Stimulated activated naive CD8-positive, alpha-beta T cell treated with anti-CD3 and anti-CD28 coated beads, Interleukin-15, amount 100 ng/mL, for 72 hours (primary cell): ENCODE data around the gene ASB6.
"Not testable (repeated sequence)": the region's sequence is repeated elsewhere in the genome, so short reads cannot be mapped to it uniquely, and the experiment has no call there.

Experiments used
- ATAC-seq: fragments of 150-1000 bp; cut with Tn5 transposase; 2 replicates; pipeline ENCODE4 v1.10.0; 2021; ENCODE audit warnings: mild to moderate bottlenecking, moderate library complexity
- DNase-seq, 2 donors: peaks; one replicate each; pipeline ENCODE4 v3.0.0; 2021 to 2022
- H3K27ac Mint-ChIP-seq, 2 donors: one replicate each; pipeline ENCODE4 v1.8.0; 2022; ENCODE audit warnings: mild to moderate bottlenecking in 2 of 2, mixed read lengths in 2 of 2, moderate library complexity in 2 of 2
- H3K27me3 Mint-ChIP-seq: one replicate; pipeline ENCODE4 v1.8.0; 2022; ENCODE audit warnings: mixed read lengths
- H3K4me1 Mint-ChIP-seq: one replicate; pipeline ENCODE4 v1.8.0; 2022; ENCODE audit warnings: mild to moderate bottlenecking, mixed read lengths
- H3K4me3 Mint-ChIP-seq, 2 donors: one replicate each; pipeline ENCODE4 v1.8.0; 2022; ENCODE audit warnings: mild to moderate bottlenecking in 2 of 2, mixed read lengths in 2 of 2, moderate library complexity in 1 of 2
- H3K9me3 Mint-ChIP-seq, 2 donors: one replicate each; pipeline ENCODE4 v1.8.0; 2022; ENCODE audit warnings: mixed read lengths in 2 of 2

The ASB6 gene

DNA sequence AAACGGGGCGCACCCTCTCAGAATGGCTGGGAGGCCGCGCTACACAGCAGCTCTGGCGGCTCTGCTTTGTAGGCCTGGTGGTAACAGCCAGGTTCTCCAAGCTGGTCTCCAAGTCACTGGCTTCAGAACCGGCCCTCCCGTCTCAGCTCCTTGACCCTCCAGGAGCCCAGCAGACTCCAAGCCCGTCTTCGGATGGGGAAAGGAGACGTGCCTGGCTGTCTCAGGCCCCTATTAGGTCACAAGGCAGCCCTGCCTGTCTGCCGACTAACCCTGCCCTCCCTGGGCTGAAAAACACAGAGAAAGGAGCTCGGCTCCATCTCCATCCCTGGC, 2.2 kb downstream of the ASB6 start:
- H3K27me3 Mint-ChIP-seq: no peaks in the 10 kb centered on the region
- no peaks in the 10 kb centered on the region for H3K9me3 Mint-ChIP-seq
- ATAC-seq (no peak), DNase-seq (no peak)
- H3K4me3 Mint-ChIP-seq: peak overlapping the region; percentile 89 to 91
- H3K27ac Mint-ChIP-seq: peak overlapping the region in 1 of 2 donors; percentile 34
- H3K4me1 Mint-ChIP-seq: peaks cover 43% of the 10 kb centered on the region

DNA sequence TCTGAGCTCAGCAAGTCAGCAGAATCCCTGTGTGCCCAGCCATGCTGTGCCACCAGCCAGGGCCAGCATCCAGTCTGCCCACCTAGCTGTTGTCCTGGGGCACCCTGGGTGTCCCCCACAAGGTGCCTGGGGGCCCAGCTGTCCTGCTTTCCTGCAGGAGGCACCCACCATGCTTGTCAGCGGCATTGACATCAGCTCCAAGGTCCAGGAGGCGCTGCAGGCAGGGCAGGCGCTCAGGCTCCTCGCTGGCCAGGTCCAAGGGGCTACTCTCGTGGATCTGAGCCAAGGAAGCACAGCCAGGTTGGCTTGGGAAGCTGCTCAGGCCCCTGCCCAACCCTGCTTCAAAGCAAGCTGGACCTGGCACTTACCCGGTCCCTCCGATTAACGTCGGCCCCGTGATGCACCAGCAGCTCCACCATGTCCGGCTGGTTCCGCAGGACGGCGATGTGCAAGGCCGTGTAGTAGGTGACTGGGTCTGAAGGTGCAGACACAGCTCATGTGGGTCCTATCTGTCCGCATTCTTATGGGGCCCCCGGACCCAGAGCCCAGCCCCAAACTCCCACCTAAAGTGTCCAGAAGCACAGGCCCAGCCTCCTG, 2.8 kb downstream of the ASB6 start:
- H3K4me1 Mint-ChIP-seq: peaks cover 43% of the 10 kb centered on the region
- no peak for ATAC-seq
- no peak overlapping the region for H3K27ac Mint-ChIP-seq
- DNase-seq: no peak
- H3K27me3 Mint-ChIP-seq: no peaks in the 10 kb centered on the region
- H3K4me3 Mint-ChIP-seq: peak overlapping the region in 1 of 2 donors; percentile 24
- H3K9me3 Mint-ChIP-seq: no peaks in the 10 kb centered on the region

DNA sequence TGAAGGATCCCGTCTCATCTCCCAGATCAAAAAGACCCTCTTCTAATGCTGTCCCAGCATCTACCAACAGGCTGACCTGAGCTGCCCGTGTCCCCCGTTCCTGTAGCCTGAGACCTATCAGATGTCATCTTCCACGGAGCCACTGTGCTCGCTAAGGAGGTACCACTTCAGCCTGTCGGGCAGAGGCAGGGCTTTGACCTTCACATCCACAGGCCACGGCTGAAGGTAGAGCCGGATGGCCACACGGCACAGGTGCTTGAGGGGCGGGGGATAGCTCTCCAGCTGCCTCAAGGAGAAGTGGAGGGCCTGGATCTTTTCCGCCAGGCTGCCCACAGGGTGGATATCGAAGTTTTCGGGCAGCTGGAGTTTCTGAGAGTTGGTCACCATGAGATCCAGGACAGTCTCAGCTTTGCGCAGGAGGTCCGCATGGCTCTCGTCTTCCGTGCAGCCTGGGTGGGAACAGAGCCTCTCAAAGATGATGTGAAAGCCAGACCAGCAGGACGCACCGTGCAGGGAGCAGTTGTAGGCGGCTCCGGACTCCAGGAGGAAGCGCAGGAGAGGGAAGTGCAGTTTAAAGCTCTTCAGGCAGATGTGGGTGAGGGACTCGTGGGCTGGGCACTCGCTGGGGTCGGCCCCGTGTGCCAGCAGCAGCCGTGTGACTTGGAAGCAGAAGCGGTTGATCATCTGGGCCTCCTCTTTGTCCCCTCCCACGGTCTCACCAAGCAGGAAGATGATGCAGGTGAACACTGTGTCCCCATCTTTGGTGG, 4.1 kb downstream of the ASB6 start:
- Mint-ChIP-seq H3K9me3 (no peaks in the 10 kb centered on the region), H3K27me3 (no peaks in the 10 kb centered on the region), H3K27ac (peak overlapping the region in 1 of 2 donors; percentile 92), H3K4me1 (peaks cover 43% of the 10 kb centered on the region), H3K4me3 (no peak overlapping the region)
- DNase-seq (no peak), ATAC-seq (no peak)

DNA sequence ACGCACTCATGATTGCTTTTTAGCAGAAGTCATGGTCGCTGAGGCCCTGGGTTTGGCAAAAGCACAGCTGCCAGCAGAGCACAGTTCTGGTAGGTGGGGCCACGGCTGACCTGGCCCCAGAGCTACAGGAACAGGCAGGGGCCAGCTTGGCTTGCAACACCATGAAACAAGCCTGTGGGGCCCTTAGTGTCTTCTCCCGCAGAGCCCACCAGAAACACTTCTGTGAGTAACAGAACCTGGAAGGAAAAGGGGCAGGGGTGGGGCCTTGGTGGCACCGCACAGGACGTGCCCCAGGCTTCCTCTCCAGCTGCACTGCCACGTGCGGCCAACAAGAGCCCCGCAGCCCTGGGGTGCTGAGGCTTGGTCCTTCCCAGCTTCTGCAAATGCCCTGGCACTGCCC, 4.8 kb downstream of the ASB6 start:
- H3K4me1 Mint-ChIP-seq: peaks cover 37% of the 10 kb centered on the region
- no peak for ATAC-seq
- H3K9me3 Mint-ChIP-seq: no peaks in the 10 kb centered on the region
- no peak for DNase-seq
- no peak overlapping the region for H3K4me3 Mint-ChIP-seq
- H3K27ac Mint-ChIP-seq: no peak overlapping the region
- no peaks in the 10 kb centered on the region for H3K27me3 Mint-ChIP-seq

DNA sequence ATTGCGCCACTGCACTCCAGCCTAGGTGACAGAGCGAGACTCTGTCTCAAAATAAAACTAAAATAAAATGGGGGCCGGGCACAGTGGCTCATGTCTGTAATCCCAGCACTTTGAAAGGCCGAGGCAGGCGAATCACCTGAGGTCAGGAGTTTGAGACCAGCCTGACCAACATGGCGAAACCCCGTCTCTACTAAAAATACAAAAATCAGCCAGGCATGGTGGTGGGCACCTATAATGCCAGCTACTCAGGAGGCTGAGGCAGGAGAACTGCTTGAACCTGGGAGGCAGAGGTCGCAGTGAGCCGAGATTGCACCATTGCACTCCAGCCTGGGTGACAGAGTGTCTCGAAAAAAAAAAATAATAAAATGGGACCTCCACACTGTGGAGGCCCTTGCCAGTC, 5.6 kb downstream of the ASB6 start:
- H3K27ac Mint-ChIP-seq, DNase-seq, H3K9me3 Mint-ChIP-seq, H3K4me3 Mint-ChIP-seq, ATAC-seq, H3K27me3 Mint-ChIP-seq: not testable (repeated sequence)
- H3K4me1 Mint-ChIP-seq: peaks cover 41% of the 10 kb centered on the region

DNA sequence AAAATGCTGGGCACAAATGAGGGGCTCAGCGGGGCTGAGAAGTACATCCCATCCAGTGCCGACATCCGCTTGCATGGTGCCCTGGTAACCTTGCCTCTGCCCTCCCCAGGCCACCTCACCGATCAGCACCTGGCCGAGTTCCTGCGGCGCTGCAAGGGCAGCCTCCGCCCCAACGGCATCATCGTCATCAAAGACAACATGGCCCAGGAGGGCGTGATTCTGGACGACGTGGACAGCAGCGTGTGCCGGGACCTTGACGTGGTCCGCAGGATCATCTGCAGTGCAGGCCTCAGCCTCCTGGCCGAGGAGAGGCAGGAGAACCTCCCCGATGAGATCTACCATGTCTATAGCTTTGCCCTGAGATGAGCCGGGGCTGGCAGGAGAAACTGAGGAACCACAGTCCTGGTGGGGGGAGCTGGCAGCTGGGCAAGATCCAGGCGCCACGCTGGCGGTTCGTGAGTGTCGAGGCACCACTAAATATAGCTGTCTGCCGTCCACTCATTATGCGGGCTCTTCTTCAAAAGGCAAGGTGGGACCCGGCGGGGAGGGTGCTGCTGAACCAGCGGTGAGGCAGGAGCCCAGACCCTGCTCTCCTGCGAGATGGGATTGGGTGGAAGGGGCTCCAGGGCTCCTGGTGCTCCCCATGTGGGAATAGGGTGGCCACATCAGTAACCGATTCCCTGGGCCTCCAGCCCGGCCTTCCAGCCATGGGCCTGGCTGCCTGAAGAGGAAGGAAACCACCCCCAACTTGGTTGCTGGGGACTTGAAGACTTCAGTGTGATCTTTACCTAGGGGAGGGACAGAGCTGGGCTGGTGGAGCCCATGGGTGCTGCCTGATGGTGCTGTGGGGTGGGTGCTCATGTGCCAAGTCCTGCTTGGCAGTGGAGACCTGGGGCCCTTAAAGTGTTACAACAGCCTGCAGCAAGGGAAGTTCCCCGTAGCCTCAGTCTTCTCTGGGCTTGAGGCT, 6.6 kb downstream of the ASB6 start:
- Mint-ChIP-seq H3K4me1 (peaks cover 41% of the 10 kb centered on the region), H3K9me3 (no peaks in the 10 kb centered on the region), H3K27me3 (no peaks in the 10 kb centered on the region), H3K27ac (peak overlapping the region; percentile 65 to 67), H3K4me3 (no peak overlapping the region)
- no peak for DNase-seq
- ATAC-seq: no peak

DNA sequence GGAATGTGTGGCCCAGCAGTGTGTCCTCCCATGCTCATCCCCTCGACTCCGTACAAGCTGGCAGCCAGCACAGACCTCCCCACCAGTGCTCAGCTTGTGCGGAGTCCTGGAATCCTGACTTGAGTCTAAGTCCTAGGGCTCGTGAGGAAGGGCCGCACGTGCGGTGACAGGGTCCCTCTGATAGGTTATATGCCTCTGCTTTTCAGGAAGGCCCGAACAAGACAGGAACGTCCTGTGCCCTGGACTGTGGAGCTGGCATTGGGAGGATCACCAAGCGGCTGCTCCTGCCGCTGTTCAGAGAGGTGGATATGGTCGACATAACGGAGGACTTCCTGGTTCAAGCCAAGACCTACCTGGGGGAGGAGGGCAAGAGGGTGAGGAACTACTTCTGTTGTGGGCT, 8.1 kb downstream of the ASB6 start:
- Mint-ChIP-seq H3K27me3 (no peaks in the 10 kb centered on the region), H3K4me1 (peaks cover 43% of the 10 kb centered on the region), H3K4me3 (no peak overlapping the region), H3K9me3 (no peaks in the 10 kb centered on the region), H3K27ac (peak overlapping the region in 1 of 2 donors; percentile 48)
- ATAC-seq (no peak), DNase-seq (no peak)

DNA sequence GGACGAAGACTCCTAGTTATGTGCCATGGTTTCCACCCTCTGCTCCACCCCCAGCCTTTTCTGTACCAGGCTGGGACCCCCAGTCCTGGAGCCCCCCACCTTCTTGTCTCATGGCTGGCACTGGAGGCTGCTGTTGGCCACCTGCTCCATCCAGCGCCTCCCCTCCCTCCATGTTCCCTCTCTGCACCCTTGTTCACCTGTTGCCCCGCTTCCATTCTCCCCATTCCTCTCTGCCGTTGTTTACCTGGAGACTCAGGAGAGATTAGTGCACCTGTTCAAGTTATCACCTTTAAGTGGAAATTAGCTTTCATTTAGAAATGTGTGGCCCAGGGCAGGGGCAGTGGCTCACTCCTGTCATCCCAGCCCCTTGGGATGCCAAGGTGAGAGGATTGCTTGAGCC, 8.7 kb downstream of the ASB6 start:
- Mint-ChIP-seq H3K4me3 (no peak overlapping the region), H3K4me1 (peaks cover 47% of the 10 kb centered on the region), H3K27ac (no peak overlapping the region), H3K9me3 (no peaks in the 10 kb centered on the region), H3K27me3 (no peaks in the 10 kb centered on the region)
- ATAC-seq: no peak
- DNase-seq: no peak

DNA sequence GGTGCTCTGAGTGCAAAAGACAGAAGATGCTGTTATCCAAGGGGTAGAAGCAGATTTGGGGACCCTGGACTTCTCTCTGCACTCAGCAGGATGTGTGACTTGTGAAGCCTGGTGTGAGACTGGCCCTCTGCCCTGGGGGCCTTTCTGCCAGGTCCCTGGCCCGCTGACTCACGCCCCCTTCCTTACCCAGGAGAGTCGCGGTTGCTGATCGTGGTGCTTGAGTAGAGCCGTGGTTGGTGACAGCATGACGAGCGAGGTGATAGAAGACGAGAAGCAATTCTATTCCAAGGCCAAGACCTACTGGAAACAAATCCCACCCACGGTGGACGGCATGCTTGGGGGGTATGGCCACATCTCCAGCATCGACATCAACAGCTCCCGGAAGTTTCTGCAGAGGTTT, 9.5 kb downstream of the ASB6 start:
- no peaks in the 10 kb centered on the region for H3K9me3 Mint-ChIP-seq
- H3K4me1 Mint-ChIP-seq: peaks cover 47% of the 10 kb centered on the region
- no peak overlapping the region for H3K4me3 Mint-ChIP-seq
- ATAC-seq: no peak
- DNase-seq: no peak
- H3K27me3 Mint-ChIP-seq: no peaks in the 10 kb centered on the region
- peak overlapping the region in 1 of 2 donors; percentile 40 for H3K27ac Mint-ChIP-seq

DNA sequence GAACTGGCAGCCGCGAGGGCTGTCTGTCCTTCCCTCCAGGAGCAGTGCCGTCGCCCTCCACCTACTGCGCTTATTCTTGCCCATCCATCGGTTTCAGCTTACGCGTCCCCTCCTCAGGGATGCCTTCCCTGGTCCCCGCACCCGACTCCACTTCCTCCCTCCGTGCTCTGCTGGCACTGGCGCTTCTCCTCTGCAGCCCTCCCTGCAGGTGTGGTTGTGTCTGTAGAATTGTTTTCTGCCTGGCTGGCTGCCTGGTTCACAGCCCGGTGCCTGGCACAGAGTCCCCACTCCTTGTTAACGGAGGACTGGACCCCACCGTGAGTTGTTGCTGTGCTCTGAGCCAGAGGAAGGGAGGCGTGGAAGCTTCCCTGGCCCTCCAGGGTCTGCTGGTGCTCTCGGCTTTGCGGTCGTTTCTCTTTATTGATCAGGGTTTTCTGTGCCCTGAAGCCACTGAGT, 10.2 kb downstream of the ASB6 start:
- ATAC-seq (no peak), DNase-seq (no peak)
- Mint-ChIP-seq H3K27me3 (no peaks in the 10 kb centered on the region), H3K9me3 (no peaks in the 10 kb centered on the region), H3K4me3 (peak overlapping the region in 1 of 2 donors; percentile 7), H3K27ac (peak overlapping the region in 1 of 2 donors; percentile 91), H3K4me1 (peaks cover 52% of the 10 kb centered on the region)

DNA sequence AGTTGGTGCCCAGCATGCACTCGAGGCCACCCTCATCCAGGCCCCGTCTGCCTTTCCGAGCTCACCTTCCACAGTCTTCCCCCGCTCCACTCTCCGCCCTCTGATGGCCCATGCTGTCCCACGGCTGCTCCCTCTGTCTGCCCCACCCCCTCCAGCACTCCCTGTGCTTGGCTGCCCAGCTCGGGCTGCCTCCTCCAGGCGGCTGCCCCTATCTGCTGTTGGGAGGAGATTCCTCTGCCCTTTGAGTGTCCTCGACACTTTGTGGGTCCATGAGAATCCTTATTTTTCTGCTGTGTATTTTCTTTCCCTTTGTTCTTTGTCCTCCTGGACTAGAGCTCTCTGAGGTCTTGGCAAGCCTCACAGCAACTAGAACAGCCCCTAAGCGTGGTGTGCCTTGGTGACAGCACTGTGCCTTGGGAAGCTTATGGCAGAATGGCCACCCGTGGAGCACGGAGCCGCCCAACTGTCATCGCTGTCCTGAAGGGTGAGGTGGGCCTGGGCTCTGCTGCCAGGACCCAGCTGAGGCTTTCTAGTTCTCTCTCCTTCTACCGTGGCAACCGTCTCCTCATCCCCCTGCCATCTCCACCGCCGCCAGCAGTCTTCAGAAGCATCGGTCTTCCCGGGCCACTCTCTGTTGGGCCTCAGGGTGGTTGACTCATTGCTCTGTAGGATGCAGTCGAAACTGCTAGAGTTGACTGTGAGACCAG, 10.8 kb downstream of the ASB6 start:
- Mint-ChIP-seq H3K27me3 (no peaks in the 10 kb centered on the region), H3K4me1 (peaks cover 54% of the 10 kb centered on the region), H3K9me3 (no peaks in the 10 kb centered on the region), H3K27ac (peak overlapping the region; percentile 57 to 88), H3K4me3 (peak overlapping the region in 1 of 2 donors; percentile 40)
- no peak for ATAC-seq
- DNase-seq: no peak

DNA sequence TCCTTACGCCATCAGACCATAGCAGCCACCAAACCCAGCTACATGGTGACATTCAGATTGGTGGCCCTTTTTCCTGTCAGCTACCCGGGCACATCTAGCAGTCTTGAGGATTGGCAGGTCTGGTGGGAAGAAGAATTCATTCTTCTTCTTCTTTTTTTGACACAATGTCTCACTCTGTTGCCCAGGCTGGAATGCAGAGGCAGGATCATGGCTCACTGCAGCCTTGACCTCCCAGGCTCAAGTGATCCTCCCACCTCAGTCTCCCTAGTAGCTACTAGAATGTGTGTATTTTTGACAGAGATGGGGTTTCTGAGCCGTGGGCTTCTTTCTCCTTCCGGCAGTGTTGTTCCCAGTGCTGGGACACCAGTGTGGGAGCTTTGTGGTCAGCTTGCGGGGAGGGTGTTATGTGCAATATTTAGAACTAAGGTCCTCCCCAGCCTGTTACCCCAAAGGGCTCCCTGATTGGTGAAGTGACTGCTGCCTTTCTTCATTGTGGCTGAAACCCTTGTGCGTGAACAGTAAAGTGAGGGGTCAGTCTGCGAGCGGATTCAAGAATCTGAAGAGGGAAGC, 12.6 kb downstream of the ASB6 start:
- no peak for ATAC-seq
- Mint-ChIP-seq H3K27me3 (no peaks in the 10 kb centered on the region), H3K4me3 (peak overlapping the region in 1 of 2 donors; percentile 18), H3K4me1 (peaks cover 66% of the 10 kb centered on the region), H3K9me3 (no peaks in the 10 kb centered on the region), H3K27ac (peak overlapping the region in 1 of 2 donors; percentile 46)
- DNase-seq: no peak

DNA sequence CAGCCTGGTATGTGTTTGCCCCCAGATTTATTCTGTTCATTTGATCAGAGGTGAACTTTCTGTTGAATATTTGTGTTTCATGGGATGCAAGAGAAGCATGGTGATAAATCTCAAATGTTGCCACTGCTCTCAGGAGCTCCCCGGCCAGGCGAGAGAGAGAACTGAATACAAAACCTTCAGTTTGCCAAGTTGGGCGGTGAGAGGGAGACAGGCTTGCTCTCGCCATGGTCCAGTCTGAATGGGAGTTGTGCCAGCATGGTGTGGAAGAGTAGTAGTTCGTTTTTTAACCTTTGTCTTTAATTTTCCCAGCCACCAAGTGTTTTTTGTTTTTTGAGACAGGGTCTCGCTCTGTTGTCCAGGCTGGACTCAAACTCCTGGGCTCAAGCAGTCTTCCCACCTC, 13.2 kb downstream of the ASB6 start:
- peak overlapping the region in 1 of 2 donors; percentile 5 for H3K27ac Mint-ChIP-seq
- H3K9me3 Mint-ChIP-seq: no peaks in the 10 kb centered on the region
- DNase-seq: no peak
- no peak for ATAC-seq
- peaks cover 72% of the 10 kb centered on the region for H3K4me1 Mint-ChIP-seq
- H3K4me3 Mint-ChIP-seq: peak overlapping the region in 1 of 2 donors; percentile 18
- no peaks in the 10 kb centered on the region for H3K27me3 Mint-ChIP-seq

DNA sequence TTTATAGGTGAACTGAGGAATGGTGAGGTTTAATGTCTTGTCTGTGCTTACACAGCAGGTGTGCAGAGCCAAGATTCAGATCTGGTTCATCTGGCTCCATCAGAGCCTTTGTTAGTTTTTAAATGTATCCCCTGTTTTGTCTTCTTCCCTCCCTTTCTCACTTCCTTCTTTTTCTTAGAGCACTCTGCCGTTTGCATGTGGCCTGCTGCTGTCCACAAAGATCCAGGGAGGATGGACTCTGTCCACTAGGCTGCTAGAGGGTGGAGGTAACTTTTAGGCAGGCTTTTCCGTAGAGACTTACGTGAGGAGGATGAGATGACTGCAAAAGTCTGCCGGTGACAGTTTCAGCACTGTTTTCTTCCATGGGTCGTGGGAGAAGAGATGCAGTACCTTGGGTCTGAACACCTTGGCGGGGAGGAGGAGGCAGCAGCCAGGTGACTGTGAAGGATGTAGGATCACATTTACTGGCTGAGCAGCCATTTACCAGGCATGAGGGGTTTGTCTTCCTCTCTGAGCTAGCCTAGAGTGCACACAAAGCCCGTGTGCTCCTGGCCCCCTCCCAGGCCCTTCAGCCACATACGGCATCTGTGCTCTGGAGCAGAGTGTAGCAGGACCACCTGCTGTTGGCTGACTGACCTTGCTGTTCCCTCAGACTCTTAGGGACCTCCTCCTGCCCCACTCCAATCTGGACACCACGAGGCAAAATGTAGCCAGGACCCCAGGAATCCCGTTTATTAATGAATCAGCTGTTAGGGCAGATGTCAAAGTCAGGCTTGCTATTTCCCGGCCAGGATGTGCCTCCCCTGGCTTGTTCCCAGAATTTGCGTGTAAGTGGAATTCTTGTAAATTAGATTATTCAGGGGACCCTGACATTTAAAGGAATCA, 14.2 kb downstream of the ASB6 start:
- H3K4me3 Mint-ChIP-seq: peak overlapping the region; percentile 83 to 87
- DNase-seq (no peak), ATAC-seq (no peak)
- peak overlapping the region; percentile 76 to 89 for H3K27ac Mint-ChIP-seq
- peaks cover 72% of the 10 kb centered on the region for H3K4me1 Mint-ChIP-seq
- H3K9me3 Mint-ChIP-seq: no peaks in the 10 kb centered on the region
- peaks cover 7% of the 10 kb centered on the region for H3K27me3 Mint-ChIP-seq
